Panc1 (cell line): ENCODE results near the gene SHISAL1. TPM values are rescaled to one million over a fixed set of nuclear protein-coding genes. Genes with fewer than 3 reads are reported as not detected.
"Not testable (repeated sequence)": the region's sequence is repeated elsewhere in the genome, so short reads cannot be mapped to it uniquely, and the experiment has no call there.

Experiments used
- ATAC-seq: fragments of 200-7000 bp; cut with Tn5 transposase; 2 replicates; pipeline ENCODE4 v1.9.1; 2020; ENCODE audit warnings: mild to moderate bottlenecking, moderate library complexity
- BruUV-seq: library from RNA; stranded (reverse); fragments of 400-500 nt; replicated peaks from 2 replicates; lab custom pipeline; 2021; lab: Mats Ljungman, UMichigan
- CTCF ChIA-PET: fragments of 300-600 bp; sonication (Branson Sonifier 250); formaldehyde crosslinking; loops from one replicate; lab custom pipeline; 2022; ENCODE audit warnings: antibody characterized with exemption; lab: Charles Lee
- POLR2A ChIA-PET: fragments of 300-600 bp; sonication (Branson Sonifier 250); formaldehyde crosslinking; loops from one replicate; lab custom pipeline; 2022; ENCODE audit warnings: antibody characterized with exemption; lab: Charles Lee
- DNase-seq: peaks from one replicate; pipeline ENCODE4 v3.0.0-alpha.2; 2010; ENCODE audit warnings: low read depth, low spot score
- H3K27ac ChIP-seq: 2 replicates; pipeline ENCODE4 v1.5.1; 2011; ENCODE audit warnings: mild to moderate bottlenecking, low read length, inconsistent platforms
- H3K27me3 ChIP-seq: fragments of 200-500 bp; sonication (Bioruptor generic); 2 replicates; pipeline ENCODE4 v1.6.0; 2014; ENCODE audit warnings: low read length, inconsistent platforms; ENCODE audit not compliant: control insufficient read depth, insufficient read depth
- H3K36me3 ChIP-seq: fragments of 200-500 bp; sonication (Bioruptor generic); 2 replicates; pipeline ENCODE4 v1.5.1; 2014; ENCODE audit warnings: inconsistent platforms, mild to moderate bottlenecking, low read length, moderate library complexity; ENCODE audit not compliant: control insufficient read depth, insufficient read depth
- H3K4me1 ChIP-seq: 2 replicates; pipeline ENCODE4 v1.5.1; 2011; ENCODE audit warnings: inconsistent platforms, mild to moderate bottlenecking, low read length, moderate library complexity; ENCODE audit not compliant: control insufficient read depth, insufficient read depth
- H3K4me3 ChIP-seq, 2 experiments: 2 replicates each; pipeline ENCODE4 v1.5.1; 2011 to 2012; ENCODE audit warnings: low read depth in 2 of 2, low read length in 2 of 2, mild to moderate bottlenecking in 2 of 2, inconsistent platforms in 1 of 2, moderate library complexity in 1 of 2
- H3K9me3 ChIP-seq: fragments of 200-500 bp; sonication (Bioruptor generic); 2 replicates; pipeline ENCODE4 v1.5.1; 2014; ENCODE audit warnings: low read depth, mild to moderate bottlenecking, inconsistent platforms, low read length, moderate library complexity; ENCODE audit not compliant: control insufficient read depth, insufficient read depth
- POLR2AphosphoS5 ChIP-seq: IDR thresholded peaks from 2 replicates; pipeline ENCODE4 v1.6.1; 2012; ENCODE audit warnings: mild to moderate bottlenecking, low read depth, low read length, moderate library complexity
- SIN3A ChIP-seq: IDR thresholded peaks from 2 replicates; pipeline ENCODE4 v1.6.1; 2012; ENCODE audit warnings: low read depth, mild to moderate bottlenecking, low read length, moderate library complexity, borderline replicate concordance; ENCODE audit not compliant: insufficient read depth
- TCF7L2 ChIP-seq: IDR thresholded peaks from 2 replicates; pipeline ENCODE4 v1.6.1; 2011; ENCODE audit warnings: mild to moderate bottlenecking, low read depth, low read length, inconsistent platforms
- in situ Hi-C: cut with HindIII; loops from 2 replicates; pipeline ENCODE4 v1.10.0; 2016; ENCODE audit warnings: low sequenced_read_pairs, low pct_unique_long_range_greater_than_20kb
- intact Hi-C: fragments of 100-400 bp; cut with micrococcal nuclease; formaldehyde crosslinking; loops from one replicate; pipeline ENCODE4 v1.10.0; 2022; ENCODE audit not compliant: unreplicated experiment
- total RNA-seq: library from RNA; stranded (reverse); gene quantifications from one replicate; pipeline ENCODE4 v1.2.1, GENCODE V29; 2021; ENCODE audit not compliant: unreplicated experiment
- TF ChIP-seq, protein P1 (sequence below), 2 experiments: IDR thresholded peaks; 2 replicates each; pipeline ENCODE4 v1.6.1; 2011 to 2012; ENCODE audit warnings: low read depth in 2 of 2, control low read depth in 1 of 2, low read length in 1 of 2, mild to moderate bottlenecking in 1 of 2, moderate library complexity in 1 of 2; ENCODE audit not compliant: insufficient read depth in 1 of 2
- TF ChIP-seq, protein P2 (sequence below): fragments of 450-650 bp; IDR thresholded peaks from 2 replicates; pipeline ENCODE4 v1.5.1; 2017; ENCODE audit warnings: mild to moderate bottlenecking

Gene SHISAL1
- total RNA-seq, 1 experiment from 2014 or later = 1.2 TPM

GRCh38 chr22:44304354-44304753 lies 8.4 kb downstream of the SHISAL1 start:
- CTCF ChIA-PET = no interaction called here

GRCh38 chr22:44302363-44302762 lies 10.4 kb downstream of the SHISAL1 start:
- intact Hi-C loops, in situ Hi-C loops, H3K36me3 ChIP-seq, DNase-seq, CTCF ChIA-PET, H3K4me1 ChIP-seq, POLR2A ChIA-PET, H3K27ac ChIP-seq, BruUV-seq, H3K9me3 ChIP-seq, ATAC-seq, H3K27me3 ChIP-seq, H3K4me3 ChIP-seq: not testable (repeated sequence)

More at GRCh38 chr22:44304354-44304753, 8.4 kb downstream of the SHISAL1 start:
- intact Hi-C loops (no loop called here), in situ Hi-C loops (no loop called here)
- DNase-seq = no peak
- Histone ChIP-seq H3K36me3 (no peaks in the 10 kb centered on the region), H3K9me3 (no peaks in the 10 kb centered on the region), H3K4me3 (no peak overlapping the region), H3K27ac (no peak overlapping the region), H3K4me1 (no peaks in the 10 kb centered on the region), H3K27me3 (no peaks in the 10 kb centered on the region)
- no TSS peak for BruUV-seq
- no peak for ATAC-seq
- POLR2A ChIA-PET = no interaction called here
- TF ChIP-seq POLR2AphosphoS5 = no peak
- no peak for TF ChIP-seq SIN3A

DNA sequence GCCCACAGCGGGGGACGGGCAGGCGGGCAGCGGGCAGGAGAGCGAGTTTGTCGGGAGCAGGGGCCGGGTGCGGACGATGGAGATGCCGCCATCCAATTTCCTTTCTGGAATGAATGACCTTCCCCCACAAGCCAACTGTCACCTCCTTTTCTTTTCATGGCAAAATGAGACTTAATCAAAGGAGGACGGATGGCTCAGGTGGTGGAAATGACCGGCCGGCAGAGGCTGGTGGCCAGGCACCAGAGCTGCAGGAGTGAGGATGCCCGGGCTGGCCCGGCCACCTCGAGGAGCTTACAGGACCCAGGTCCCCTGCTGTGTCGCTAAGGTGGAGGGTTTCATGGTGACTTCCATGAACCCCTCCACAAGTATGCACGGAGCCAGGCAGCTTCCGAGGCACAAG lies 11.7 kb downstream of the SHISAL1 start:
- no peaks in the 10 kb centered on the region for H3K9me3 ChIP-seq

More for the DNA sequence above, 11.7 kb downstream of the SHISAL1 start:
- ChIA-PET CTCF (no interaction called here), POLR2A (no interaction called here)
- intact Hi-C loops = no loop called here
- Histone ChIP-seq H3K36me3 (no peaks in the 10 kb centered on the region), H3K27ac (no peak overlapping the region), H3K27me3 (no peaks in the 10 kb centered on the region), H3K4me3 (no peak overlapping the region), H3K4me1 (no peaks in the 10 kb centered on the region; the same call in 1 of the 2 replicates)
- no peak for DNase-seq
- in situ Hi-C loops = no loop called here
- ATAC-seq = no peak
- TF ChIP-seq SIN3A (no peak), TCF7L2 (no peak), POLR2AphosphoS5 (no peak)
- TF ChIP-seq, protein P1, sequence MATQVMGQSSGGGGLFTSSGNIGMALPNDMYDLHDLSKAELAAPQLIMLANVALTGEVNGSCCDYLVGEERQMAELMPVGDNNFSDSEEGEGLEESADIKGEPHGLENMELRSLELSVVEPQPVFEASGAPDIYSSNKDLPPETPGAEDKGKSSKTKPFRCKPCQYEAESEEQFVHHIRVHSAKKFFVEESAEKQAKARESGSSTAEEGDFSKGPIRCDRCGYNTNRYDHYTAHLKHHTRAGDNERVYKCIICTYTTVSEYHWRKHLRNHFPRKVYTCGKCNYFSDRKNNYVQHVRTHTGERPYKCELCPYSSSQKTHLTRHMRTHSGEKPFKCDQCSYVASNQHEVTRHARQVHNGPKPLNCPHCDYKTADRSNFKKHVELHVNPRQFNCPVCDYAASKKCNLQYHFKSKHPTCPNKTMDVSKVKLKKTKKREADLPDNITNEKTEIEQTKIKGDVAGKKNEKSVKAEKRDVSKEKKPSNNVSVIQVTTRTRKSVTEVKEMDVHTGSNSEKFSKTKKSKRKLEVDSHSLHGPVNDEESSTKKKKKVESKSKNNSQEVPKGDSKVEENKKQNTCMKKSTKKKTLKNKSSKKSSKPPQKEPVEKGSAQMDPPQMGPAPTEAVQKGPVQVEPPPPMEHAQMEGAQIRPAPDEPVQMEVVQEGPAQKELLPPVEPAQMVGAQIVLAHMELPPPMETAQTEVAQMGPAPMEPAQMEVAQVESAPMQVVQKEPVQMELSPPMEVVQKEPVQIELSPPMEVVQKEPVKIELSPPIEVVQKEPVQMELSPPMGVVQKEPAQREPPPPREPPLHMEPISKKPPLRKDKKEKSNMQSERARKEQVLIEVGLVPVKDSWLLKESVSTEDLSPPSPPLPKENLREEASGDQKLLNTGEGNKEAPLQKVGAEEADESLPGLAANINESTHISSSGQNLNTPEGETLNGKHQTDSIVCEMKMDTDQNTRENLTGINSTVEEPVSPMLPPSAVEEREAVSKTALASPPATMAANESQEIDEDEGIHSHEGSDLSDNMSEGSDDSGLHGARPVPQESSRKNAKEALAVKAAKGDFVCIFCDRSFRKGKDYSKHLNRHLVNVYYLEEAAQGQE (IDR thresholded peaks at IDR 0.05; ENCODE audit: insufficient read depth in 1 of 2, low read depth in 2 of 2, low read length in 1 of 2) = no peak
- TF ChIP-seq, protein P2, sequence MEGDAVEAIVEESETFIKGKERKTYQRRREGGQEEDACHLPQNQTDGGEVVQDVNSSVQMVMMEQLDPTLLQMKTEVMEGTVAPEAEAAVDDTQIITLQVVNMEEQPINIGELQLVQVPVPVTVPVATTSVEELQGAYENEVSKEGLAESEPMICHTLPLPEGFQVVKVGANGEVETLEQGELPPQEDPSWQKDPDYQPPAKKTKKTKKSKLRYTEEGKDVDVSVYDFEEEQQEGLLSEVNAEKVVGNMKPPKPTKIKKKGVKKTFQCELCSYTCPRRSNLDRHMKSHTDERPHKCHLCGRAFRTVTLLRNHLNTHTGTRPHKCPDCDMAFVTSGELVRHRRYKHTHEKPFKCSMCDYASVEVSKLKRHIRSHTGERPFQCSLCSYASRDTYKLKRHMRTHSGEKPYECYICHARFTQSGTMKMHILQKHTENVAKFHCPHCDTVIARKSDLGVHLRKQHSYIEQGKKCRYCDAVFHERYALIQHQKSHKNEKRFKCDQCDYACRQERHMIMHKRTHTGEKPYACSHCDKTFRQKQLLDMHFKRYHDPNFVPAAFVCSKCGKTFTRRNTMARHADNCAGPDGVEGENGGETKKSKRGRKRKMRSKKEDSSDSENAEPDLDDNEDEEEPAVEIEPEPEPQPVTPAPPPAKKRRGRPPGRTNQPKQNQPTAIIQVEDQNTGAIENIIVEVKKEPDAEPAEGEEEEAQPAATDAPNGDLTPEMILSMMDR = no peak
- BruUV-seq = no TSS peak
